HPDE6-E6E7 (cell line): Measurements from ENCODE around the gene CBS.
A peak's percentile ranks its signal among the peaks of the same experiment; 100 is the strongest.
"Not testable (repeated sequence)": the region's sequence is repeated elsewhere in the genome, so short reads cannot be mapped to it uniquely, and the experiment has no call there.

Experiments used
- DNase-seq: peaks from one replicate; pipeline ENCODE4 v3.0.0; 2011; ENCODE audit warnings: missing footprints; ENCODE audit errors: extremely low spot score

The CBS gene

DNA sequence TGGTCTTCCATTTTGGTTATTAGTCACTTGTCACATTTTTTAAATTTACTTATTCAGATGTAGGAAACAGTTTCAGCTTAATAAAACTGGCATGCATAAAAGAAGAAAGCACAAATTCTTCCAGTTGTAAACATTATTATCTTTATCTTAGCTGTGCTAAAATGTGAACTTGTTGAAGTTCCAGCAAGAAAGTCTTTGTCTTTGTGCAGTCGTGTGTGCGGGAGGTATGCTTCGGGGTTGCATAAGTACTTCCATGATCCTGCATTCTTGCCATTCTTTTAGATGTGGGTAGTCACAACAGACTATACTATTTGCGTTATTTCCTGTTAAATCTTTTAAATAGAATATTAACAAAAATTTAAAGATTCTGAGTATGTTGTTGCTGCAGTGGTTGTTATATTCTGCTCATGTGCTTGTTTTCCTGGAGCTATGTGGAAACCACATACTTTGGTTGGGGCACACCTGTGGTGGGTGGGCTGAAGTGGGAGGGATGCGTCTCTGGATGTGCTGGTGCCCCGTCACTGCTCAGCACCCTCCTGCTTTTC is 49.9 kb downstream of the CBS start:
- DNase-seq, result no peak

DNA sequence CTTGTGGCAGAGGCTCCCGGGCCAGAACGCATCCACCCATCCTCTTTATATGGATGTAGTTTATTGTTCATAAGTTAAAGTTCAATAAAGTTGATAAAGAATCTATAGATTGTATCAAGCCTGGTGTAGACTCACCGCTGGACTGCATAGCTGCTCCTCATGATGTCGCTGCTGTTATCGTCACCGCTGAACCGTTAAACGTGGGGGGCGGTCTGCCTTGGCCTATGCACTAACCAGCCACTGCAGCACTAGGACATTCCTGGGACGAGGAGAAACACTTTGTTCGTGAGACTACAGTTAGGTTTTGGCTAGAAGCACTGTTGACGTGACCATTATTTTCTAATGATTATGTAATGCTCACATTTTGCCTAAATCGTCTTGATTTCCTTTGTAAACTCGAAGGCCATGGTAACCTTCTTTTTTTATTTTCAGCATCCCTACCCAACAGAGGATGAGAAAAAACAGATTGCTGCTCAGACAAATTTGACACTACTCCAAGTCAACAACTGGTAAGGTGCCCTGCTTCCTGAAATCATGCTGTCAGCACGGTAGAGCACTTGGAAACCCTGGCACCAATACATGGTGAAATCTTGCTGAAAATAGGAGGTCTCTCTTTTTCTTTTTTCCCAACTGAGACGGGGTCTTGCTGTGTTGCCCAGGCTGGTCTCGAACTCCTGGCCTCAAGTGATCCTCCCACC is 51.0 kb downstream of the CBS start:
- no peak for DNase-seq

DNA sequence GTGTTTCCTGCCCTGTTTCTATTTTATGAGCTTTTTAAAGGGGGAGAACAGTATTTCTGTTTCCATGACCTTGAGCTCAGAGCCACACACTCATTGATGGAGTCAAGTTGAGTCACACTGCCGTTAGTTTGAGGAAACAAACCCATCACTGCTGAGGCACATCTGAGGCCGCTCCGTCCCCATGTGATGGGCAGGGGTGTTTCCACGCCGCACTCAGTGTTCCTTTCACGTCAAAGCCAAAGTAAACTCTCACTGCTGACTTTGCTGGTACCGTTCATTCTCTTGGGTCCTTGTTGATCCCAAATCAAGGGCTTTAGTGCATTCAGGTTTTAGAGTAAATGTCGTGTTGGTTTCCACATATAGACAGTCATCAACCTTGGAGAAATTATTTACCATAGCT is 52.5 kb downstream of the CBS start:
- DNase-seq, result no peak

- DNase-seq, result no peak
Observed at GRCh38 chr21:43021756-43022600, 53.7 kb downstream of the CBS start.

GRCh38 chr21:43021191-43021590 is 54.4 kb downstream of the CBS start:
- no peak for DNase-seq

DNA sequence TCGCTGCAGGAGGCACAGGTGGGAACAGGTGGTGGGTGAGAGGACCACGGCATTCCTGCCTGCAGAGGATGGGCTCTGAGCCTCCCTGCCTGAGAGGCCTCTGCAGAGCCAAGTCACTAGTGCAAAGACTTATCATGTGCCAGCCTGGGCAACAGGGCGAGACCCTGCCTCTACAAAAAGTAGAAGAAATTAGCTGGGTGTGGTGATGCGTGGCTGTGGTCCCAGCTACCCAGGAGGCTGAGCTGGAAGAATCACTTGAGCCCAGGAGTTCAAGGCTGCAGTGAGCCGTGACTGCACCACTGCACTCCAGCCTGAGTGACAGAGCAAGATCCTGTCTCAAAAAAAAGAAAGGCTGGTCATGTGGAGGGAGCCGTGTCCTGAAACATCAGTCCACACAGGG is 54.9 kb downstream of the CBS start:
- DNase-seq, result no peak

- no peak for DNase-seq
Observed at GRCh38 chr21:43020177-43020576, 55.5 kb downstream of the CBS start.

DNA sequence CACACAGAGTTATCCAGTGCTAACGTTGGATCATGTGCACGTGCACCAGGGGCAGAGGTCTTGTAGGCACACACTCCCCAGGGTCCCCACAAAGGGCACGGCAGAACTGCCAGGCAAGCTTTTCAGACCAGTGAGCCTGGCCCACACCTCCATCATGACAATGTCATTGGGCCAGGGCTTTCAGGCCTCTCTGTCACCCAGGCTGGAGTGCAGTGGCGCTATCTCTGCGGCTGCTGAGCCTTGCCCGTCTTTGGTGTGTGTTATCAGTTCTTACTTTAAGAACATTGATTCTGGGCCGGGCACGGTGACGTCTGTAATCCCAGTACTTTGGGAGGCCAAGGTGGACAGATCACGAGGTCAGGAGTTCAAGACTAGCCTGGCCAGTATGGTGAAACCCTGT is 57.1 kb downstream of the CBS start:
- no peak for DNase-seq

GRCh38 chr21:43016728-43017127 is 58.9 kb downstream of the CBS start:
- DNase-seq, result no peak

GRCh38 chr21:43015906-43016540 is 59.6 kb downstream of the CBS start:
- no peak for DNase-seq

DNA sequence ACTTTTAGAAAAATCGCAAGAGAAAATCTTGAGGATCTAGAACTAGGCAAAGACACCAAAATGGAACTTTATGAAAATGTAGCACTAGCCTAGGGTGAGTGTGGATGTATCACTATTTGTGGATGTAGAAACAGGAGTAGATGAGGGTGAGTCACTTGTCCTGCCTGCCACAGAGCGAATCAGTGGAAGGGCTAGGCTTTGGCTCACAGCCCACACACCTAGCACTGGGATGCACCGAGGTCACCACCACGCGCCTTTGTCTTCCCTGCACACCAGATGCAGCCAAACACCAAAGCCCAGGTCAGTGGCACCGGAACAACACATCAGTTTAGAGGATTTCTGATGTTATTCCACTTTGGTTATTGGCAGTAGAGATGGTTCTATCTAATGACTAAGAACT is 63.0 kb downstream of the CBS start:
- peak; percentile 39 for DNase-seq

GRCh38 chr21:43006874-43007208 is 68.8 kb downstream of the CBS start:
- DNase-seq, result no peak

- not testable (repeated sequence) for DNase-seq
Observed at GRCh38 chr21:43006051-43006873, 69.4 kb downstream of the CBS start.

GRCh38 chr21:43005635-43006034 is 70.0 kb downstream of the CBS start:
- no peak for DNase-seq

DNA sequence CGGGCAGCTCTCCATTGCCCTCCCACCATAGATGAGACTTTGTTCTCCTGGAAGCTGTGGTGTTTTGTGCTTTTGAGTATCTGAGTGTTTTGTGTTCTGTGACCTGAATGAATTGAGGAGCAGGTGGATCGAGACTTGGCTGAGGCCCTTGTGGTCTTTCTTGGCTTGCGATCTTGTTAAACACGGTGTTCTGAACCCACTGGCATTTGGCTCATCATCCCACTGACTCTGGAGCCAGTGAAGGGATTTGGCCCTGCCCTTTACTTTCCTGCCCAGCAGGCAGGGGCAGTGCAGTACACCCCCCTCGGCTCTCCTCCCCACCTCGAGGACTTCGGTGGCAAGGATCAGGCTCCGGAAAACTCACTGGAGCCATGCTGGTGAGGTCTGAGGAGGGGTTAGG is 70.7 kb downstream of the CBS start:
- DNase-seq, result no peak
